Posterior vena cava (tissue), 2 donors: Measurements from ENCODE around the gene R3HDM4. TPM values are rescaled to one million over a fixed set of nuclear protein-coding genes. Genes with fewer than 3 reads are reported as not detected.

Source experiments
- DNase-seq: peaks from one replicate; pipeline ENCODE4 v3.0.0-alpha.2; 2020; ENCODE audit warnings: low spot score
- intact Hi-C, 2 donors: fragments of 100-400 bp; cut with DNase I; formaldehyde crosslinking; loops; one replicate each; pipeline versions ENCODE4 v1.14.1 to v1.14.2; 2022 to 2023
- total RNA-seq, 2 donors: library from RNA; stranded (reverse); fragmentation: NEBNext Ultra II Directional; extraction: Animal tissue kit (Norgen Biotek cat#: 25700); gene quantifications; one replicate each; pipeline ENCODE4 v1.2.1, GENCODE V29; 2021
- donor health status: DM: yes; HTN: yes; CAD: no.
- donor health status: DM: yes; HTN: yes; CAD: no.

The R3HDM4 gene
- total RNA-seq, 2 donors from 2014 or later: 36.2 to 41.5 TPM

DNA sequence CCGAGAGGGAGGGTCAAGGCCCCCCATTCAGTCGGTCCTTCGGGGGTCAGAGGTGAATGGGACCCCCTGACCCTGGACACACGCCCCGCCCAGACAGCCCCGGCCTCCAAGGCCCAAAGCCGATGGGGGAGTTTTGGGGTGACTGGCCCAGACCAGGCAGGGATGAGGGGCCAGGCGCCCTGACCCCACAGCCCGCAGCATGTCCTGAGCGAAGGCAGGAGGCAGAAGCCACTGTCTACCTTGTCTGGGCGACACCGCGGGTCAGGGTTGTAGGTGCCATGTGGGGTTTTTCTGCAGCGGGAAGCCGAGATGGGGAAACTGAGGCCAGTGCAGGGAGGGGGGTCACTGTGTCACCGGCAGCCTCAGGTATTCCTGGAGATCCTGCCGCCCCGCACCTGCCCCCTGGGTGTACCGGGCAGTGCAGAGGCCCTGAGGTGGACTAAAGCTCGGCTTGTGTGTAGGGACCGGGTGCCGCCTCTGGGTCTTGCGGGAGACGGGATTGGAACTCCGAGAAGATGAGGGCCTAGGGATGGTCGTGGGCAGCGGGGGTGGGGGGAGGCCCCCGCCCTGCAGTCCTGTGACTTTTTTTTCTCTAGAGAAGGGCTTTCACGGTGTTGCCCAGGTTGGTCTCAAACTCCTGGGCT, 21.3 kb upstream of the R3HDM4 start:
- DNase-seq: no peak
- intact Hi-C loops: no loop called here

DNA sequence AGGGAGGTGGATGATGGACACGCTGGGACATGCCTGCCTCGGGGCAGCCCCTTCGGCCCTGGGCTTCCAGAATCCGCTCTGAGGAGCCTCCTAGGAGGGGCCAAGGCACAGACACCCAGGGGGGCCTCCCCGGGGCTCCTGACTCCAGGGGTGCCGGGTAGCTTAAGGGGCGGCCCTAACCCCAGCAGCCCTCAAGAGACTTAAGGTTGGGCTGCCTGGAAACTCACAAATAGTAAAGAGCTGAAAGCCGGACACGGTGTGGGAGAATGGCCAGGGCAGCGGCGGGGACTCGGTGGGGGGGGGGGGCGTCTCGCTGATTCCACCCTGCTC, 20.5 kb upstream of the R3HDM4 start:
- intact Hi-C loops: no loop called here
- no peak for DNase-seq

DNA sequence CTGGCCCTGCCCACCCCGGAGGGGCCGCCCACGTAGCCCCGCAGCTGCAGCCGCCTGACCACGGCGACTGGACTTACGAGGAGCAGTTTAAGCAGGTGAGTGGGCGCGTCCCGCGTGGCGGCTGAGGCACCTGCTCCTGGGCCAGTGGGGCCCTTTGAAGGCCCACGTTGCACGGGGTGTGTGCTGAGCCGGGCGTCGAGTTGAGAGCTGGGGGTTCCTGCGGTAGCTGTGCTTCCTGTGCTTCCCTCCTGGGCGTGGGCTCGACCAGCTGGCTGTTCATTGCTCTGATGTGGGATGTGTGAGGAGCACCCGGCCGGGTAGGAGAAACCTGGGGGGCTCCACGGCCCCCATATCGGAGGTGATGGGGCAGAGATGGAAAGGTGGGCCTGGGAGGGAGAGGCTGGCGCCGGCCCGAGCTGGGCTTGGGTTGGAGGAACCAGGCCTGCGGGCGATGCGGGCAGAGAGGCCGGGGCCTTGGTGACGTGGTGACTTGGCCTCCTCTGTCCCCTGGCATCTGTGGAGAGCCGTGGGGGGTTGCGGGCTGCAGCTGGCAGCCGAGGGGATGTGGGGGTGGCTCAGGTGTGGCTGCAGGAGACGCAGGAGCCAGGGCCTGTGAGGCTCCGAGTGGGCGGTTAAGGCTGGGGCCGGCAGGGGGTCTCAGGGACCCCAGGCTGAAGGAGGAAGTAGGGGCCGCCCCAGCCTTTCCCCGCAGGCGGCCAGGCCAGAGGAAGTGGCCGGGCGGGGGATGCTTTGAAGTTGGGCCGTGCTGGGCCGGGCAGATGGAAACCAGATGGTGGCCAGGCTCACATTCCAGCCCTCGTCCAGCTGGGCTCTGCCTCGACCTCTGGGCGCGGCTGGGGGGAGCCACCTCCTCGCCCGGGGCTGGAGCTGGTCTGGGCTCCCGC, 19.9 kb upstream of the R3HDM4 start:
- peak; percentile 93 for DNase-seq
- intact Hi-C loops: no loop called here

DNA sequence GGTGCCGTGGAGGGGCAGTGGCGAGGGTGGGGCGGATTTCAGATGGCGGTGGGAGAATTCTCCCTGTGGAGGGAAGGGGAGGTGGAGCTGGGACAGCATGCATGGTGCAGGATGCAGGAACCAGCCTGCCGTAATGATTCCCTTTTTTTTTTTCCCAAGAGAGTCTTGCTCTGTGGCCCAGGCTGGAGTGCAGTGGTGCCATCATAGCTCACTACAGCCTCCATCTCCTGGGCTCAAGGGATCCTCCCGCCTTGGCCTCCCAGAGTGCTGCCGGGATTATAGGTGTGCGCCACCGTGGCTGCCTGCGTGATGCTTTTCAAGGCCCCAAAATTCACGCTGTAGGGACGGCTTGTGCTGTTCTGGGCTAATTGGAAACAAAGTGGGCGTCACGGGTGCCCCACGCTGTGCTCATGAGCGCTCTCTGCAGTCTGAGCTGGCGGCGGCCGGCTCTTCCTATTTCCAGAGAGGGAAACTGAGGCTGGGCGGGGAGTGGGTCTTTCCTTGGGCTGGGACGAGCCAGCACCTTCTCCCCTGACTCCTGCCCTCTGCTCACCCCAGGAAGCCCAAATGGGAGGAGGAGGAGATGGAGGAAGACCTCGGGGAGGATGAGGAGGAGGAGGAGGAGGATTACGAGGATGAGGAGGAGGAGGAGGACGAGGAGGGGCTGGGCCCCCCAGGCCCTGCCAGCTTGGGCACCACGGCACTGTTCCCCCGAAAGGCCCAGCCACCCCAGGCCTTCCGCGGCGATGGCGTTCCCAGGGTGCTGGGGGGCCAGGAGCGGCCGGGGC, 19.0 kb upstream of the R3HDM4 start:
- intact Hi-C loops: no loop called here
- no peak for DNase-seq

DNA sequence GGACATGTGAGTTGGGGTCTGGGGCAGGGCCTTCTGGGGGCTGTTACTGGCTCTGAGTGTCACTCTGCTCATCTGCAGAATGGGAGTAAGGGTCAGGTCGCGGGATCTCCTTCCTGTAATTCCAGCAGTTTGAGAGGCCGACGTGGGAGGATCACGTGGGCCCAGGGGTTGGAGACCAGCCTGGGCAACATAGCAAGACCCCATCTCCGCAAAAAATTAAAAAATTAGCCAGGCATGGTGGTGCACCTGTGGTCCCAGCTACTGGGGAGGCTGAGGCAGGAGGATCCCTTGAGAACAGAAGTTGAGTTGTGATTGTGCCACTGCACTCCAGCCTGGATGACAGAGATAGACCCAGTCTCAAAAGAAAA, 16.9 kb upstream of the R3HDM4 start:
- intact Hi-C loops: no loop called here
- no peak for DNase-seq

DNA sequence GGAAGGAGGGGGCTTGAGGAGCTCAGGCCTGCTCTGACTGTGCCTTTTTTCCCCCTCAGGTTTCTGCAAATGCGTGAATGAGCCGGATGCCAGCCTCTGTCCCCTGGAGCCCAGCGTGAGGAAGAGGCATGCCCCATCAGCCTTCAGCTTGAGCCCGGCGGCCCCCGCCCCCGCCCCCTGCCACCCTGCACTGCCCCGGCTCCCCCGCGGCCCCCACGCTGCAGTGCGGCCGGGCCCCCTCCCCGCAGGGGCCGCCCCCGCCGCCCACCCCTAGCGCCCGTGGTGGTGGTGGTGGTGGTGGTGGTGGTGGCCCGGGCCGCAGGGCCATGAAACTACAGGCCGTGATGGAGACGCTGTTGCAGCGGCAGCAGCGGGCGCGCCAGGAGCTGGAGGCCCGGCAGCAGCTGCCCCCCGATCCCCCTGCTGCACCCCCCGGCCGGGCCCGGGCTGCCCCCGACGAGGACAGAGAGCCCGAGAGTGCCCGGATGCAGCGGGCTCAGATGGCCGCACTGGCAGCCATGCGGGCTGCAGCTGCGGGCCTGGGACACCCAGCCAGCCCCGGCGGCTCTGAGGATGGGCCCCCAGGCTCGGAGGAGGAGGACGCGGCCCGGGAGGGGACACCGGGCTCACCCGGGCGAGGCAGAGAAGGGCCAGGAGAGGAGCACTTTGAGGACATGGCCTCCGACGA, 16.3 kb upstream of the R3HDM4 start:
- intact Hi-C loops: no loop called here
- DNase-seq: no peak

DNA sequence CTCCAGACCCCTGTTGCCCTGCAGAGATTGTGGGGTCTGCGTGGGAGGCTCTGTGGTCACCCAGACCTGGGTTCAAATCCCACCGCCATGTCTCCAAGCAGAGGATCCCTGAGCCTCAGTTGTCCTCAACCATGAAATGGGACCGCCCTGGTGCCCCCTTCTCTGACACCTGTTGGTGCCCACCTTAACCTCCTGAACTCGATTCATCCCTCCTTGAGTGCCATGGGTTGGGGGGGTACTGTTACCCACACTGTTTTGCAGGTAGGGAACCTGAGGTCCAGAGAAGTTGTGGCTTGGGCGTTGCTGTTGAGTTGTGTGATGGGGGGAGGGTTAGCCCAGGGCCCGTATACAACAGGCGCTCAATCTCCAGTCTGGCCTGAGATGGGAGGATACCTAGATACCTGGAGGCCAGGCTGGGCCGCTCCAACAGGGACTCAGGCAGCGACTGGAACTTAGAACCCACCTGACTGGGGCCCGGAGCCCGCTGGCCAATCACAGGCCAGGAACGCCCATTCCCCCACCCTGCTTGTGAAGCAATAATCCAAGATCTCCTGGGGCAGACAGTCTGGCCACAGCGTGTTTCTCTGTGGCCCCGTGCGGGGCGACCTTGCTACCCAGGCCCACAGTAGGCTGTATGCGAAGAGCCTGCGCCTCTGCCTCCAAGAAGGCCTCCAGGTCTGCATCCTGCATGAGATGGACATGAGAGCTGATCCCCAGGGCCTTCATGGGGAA, 15.6 kb upstream of the R3HDM4 start:
- intact Hi-C loops: no loop called here
- DNase-seq: no peak

DNA sequence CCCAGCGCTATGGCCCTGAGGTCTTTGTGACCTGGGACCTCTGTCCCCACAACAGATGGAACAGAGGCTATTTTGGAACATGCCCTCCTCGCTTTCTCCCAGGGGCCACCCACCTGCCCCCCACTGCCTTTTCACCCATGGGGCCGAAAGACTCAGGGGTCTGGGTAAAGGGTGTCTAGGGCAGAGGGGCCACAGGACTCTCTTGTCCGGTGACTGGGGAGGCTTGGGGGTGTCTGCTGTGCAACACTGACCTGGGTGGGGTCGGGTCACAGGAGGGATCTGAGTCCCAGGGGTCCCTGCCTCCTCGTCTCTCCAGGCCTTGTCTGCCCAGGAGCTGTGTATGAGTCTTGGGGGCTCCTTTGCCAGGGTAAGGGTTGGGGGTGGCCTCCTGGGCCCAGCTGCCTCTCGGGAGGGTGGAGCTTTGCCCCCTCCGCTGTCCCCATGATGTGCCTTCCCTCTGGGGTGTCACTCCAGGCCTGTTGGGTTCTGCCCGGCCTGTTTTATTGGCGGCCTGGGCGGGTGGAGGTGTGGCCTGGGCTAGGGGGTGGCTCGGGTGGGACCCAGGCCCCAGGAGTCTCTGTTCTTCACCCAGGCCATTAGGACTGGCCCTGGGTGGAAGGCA, 14.9 kb upstream of the R3HDM4 start:
- no peak for DNase-seq
- intact Hi-C loops: no loop called here

DNA sequence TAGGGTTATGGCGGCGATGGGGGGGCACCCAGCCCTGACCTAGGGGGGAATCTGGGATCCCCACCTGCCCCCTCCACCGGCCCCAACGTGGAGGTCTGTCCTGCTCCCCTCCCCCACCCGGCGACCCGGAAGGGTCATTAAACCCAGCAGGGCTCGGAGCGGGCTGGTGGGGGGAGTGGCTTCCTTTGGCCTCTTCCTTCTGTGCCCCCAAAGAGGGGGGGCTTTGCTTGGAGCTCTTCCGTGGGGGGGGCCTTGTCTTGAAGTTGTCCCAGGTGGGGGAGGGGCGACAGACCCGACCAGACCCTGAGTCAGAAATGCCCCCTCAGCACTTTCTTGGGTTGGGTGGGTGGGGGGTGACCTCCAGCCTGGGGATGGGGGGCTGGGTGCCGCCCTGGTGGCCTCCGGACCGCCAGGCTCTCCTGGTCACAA, 14.3 kb upstream of the R3HDM4 start:
- intact Hi-C loops: no loop called here
- no peak for DNase-seq

DNA sequence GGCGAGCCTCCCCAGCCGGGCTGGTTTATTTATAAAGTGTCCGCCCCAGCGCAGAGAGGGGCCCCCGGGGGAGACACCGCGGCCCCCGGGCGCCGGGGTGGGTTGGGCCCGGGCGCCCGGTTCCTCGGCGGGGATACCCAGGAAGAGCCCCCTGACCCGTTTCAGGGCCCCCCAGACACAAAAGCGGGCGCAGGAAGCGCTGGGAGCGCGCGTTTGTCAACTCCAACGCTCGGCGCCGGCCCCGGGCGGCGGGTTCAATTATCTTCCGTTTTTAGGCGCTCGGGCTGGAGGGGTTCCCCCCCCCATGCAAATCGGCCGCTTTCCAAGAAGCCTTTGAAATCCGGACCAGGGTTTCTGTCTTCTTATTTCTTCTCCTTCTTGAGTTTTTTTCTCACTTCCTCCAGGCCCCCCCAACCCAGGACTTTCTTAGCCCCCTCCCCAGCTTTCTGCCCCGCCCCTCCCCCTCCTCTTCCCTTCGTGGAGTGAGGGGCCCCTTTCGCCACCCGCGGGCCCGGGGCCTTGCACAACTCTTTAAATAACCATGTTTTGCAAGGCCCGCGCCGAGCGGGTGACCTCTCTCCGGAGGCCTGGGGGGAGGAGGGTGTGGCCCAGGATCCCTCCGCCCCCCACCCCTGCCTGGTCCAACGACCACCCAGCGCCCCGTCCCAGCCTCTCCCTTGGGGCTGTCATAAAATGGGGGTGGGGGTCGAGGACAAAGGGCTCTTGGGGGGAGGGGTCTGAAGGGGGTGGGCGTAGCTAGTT, 13.8 kb upstream of the R3HDM4 start:
- intact Hi-C loops: no loop called here
- DNase-seq: peak; percentile 93

DNA sequence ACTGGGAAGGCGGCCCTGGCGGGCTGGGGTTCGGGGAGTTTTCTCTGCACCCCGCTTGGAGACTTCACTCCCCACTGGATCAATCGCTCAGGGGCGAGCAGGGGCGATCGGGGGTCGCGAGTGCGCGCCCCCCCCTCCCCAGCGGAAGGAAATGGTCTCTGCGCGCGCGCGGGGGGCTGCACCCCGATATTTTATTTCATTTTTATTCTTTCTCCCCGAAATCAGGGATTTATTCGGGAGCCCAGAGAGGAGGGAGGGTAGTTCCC, 13.2 kb upstream of the R3HDM4 start:
- DNase-seq: no peak
- intact Hi-C loops: no loop called here

DNA sequence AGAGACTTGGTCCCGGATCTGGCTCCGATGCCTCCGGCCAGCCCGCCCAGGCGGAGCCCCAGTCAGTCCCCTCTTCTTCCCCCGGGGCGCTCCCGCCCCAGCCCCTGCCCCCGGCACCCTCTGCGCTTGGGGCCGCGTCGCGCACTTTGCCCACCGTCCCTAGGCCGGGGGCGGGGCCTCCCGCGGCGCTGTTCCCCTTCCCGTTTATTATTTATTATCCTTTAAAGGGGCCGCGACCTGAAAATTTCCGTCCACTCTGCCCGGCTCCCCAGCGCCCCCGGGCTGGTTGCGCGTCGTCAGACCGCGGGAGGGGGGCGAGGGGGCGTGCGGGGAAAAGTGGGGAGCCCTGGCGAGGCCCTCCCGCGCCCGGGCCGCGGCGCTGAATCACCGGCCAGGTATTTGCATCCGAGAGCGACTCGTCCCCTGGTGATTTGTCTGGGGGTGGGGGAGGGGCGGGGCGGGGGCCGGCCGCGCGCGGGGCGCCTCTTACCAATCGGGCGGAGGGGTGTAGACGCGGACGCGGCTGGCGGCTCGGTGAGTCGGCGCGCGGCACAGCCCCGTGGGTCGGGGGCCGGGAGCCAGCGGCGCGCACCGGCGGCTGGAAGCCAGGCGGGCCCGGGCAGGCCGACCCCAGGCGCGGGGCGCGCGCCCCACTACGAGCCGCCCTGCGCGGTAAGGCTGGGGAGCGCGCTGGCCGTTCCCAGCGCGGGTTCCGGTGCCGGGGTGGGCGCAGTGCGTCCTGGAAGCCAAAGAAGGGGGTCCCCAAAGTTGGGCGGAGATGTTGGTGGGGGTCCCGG, 12.7 kb upstream of the R3HDM4 start, which contains the start of gene ARID3A:
Gene ARID3A (plus strand): TSS at position 510 of the 797 bp plus-strand sequence. CDS start 3,494 bp downstream, outside the sequence.
- intact Hi-C loops: no loop called here
- DNase-seq: peak; percentile 94

DNA sequence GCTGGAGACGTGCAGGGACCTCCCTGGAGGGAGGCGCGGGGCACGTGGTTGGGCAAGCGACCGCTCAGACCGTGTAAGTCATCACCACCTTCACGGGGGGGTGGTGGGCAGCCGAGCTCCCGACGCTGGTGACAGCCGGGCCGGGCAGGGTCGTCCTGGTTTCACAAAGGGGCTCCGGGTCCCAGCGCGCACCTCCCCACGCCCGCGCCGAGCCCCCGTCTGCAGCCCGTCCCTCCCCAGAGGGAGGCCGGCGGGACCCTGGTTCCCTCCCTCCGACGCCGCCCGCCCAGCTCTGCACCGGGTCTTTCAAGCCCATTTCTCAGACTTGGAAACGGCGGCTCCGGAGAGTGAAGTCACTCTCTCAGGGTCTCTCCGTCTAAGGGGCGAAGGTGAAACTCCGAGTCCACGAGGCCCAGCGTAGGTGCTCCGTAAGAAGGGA, 12.1 kb upstream of the R3HDM4 start:
- no peak for DNase-seq
- intact Hi-C loops: no loop called here

DNA sequence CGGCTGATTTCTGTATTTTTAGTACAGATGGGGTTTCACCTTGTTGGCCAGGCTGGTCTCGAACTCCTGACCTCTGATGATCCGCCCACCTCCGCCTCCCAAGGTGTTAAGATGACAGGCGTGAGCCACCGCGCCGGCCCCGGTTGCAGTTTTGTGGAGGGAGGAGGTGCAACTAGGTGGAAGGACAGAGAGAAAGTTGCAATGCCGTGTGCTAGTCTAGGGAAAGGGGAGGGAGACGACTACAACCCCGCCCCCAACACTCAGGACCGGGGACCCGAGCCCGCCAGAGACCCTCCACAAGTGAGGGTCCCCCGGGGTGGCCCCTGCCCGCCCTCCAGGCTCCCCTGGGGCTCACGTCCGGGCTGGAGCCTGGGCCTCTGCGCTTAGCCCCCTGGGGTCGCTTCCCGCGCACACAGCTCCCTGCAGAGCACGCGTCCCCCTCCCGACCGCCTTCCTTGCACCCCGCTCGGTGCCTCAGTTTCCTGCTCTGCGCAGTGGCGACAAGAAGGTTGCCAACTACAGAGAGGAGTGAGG, 11.6 kb upstream of the R3HDM4 start:
- intact Hi-C loops: loop anchor here in 1 of 2 donors (5.0 kb wide), 1 partner anchor 152 kb away; no protein-coding TSS in a partner anchor
- DNase-seq: no peak

DNA sequence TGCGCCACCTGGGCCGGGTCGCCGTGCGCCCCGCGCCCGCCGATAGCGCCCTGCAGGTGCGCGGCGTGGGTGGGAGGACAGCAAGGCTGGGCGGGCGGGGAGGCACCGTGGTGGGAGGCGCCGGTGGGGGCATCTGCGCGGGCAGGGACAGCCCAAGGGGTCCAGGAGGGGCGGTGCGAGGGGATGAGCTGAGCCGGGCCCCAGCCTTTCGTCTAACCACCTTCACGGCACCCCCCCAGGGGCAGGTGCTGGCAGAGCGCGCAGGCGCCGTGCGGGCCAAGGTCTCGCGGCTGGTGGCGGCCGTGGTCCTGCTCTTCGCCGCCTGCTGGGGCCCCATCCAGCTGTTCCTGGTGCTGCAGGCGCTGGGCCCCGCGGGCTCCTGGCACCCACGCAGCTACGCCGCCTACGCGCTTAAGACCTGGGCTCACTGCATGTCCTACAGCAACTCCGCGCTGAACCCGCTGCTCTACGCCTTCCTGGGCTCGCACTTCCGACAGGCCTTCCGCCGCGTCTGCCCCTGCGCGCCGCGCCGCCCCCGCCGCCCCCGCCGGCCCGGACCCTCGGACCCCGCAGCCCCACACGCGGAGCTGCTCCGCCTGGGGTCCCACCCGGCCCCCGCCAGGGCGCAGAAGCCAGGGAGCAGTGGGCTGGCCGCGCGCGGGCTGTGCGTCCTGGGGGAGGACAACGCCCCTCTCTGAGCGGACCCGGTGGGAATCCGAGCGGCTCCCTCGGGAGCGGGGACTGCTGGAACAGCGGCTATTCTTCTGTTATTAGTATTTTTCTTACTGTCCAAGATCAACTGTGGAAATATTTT, 7.2 kb upstream of the R3HDM4 start:
- no peak for DNase-seq
- intact Hi-C loops: loop anchor here (2.0 to 5.0 kb wide), 2 partner anchors 63 to 148 kb away; no protein-coding TSS in a partner anchor
